ENCODE data around the gene SPRYD3. TPM values are rescaled to one million over a fixed set of nuclear protein-coding genes. Genes with fewer than 3 reads are reported as not detected.
A peak's percentile ranks its signal among the peaks of the same experiment; 100 is the strongest.

SPRYD3 gene
- total RNA-seq, 4 donors from 2014 or later, result 79.7 to 125 (median 99.1) TPM

- no peaks in the 10 kb centered on the region for H3K9me3 ChIP-seq
- peak; percentile 96 for DNase-seq (ENCODE audit: extremely low spot score)
- peak overlapping the region; percentile 76 to 82 (median 79) for H3K4me3 ChIP-seq
- H3K27ac ChIP-seq (replicated peaks in 1 of 4), result peak overlapping the region; percentile 98 to 99 (median 99)
- TF ChIP-seq POLR2AphosphoS5 (IDR thresholded peaks at IDR 0.05) (peak in 1 of 2 donors; percentile 33), POLR2A (IDR thresholded peaks at IDR 0.05; ENCODE audit: low read depth) (peak; percentile 75), EP300 (IDR thresholded peaks at IDR 0.05) (no peak)
- TF ChIP-seq, protein P1, sequence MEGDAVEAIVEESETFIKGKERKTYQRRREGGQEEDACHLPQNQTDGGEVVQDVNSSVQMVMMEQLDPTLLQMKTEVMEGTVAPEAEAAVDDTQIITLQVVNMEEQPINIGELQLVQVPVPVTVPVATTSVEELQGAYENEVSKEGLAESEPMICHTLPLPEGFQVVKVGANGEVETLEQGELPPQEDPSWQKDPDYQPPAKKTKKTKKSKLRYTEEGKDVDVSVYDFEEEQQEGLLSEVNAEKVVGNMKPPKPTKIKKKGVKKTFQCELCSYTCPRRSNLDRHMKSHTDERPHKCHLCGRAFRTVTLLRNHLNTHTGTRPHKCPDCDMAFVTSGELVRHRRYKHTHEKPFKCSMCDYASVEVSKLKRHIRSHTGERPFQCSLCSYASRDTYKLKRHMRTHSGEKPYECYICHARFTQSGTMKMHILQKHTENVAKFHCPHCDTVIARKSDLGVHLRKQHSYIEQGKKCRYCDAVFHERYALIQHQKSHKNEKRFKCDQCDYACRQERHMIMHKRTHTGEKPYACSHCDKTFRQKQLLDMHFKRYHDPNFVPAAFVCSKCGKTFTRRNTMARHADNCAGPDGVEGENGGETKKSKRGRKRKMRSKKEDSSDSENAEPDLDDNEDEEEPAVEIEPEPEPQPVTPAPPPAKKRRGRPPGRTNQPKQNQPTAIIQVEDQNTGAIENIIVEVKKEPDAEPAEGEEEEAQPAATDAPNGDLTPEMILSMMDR (IDR thresholded peaks at IDR 0.05), result peak in 2 of 3 experiments; percentile 12 to 45
- peaks cover 0 to 13% (median 6%) of the 10 kb centered on the region in 4 donors for H3K36me3 ChIP-seq
- no peaks in the 10 kb centered on the region for H3K27me3 ChIP-seq
- peaks cover 61 to 92% (median 89%) of the 10 kb centered on the region in 4 donors for H3K4me1 ChIP-seq
- 1% methylated on average over 31 of the region's 94 CpGs for WGBS
- intact Hi-C loops (cut with DNase I), result no loop called here
Measured at GRCh38 chr12:53047221-53048032, 31.8 kb downstream of the SPRYD3 start.

DNA sequence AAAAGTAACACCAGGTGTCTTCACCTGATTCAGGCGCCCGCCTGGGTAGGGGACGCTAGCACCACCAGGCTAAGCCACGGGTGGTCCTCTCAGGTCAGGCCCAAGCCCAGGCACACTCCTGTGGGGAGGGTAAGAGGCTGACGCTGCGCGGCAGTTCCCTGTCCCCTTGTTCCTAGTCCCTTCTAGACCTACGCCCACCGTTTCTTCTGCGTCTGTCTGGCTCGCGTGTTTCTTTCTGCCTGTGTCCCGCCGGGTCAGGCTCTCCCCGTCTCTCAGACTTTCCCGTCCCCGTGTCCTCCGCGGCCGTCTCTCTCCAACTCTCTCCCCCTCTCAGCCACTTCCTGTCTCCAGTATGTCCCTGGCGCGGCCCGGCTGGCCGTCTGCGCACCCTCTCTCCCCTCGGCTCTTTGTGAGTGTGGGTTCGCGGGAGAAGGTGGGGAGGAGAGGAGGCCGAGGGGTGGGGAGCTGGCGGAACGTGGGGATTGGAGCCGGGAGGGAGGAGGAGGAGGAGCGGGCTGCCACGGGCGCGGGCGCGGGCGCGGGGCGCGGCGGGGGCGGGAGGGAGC is 32.5 kb downstream of the SPRYD3 start:
- intact Hi-C loops (cut with DNase I), result no loop called here
- no peaks in the 10 kb centered on the region for H3K9me3 ChIP-seq
- H3K4me1 ChIP-seq, result peaks cover 54 to 87% (median 84%) of the 10 kb centered on the region in 4 donors
- H3K4me3 ChIP-seq, result peak overlapping the region; percentile 76 to 82 (median 79)
- peak; percentile 98 for DNase-seq (ENCODE audit: extremely low spot score)
- peak overlapping the region; percentile 98 to 99 (median 99) for H3K27ac ChIP-seq (replicated peaks in 1 of 4)
- WGBS, result under 1% methylated on average over 32 of the region's 44 CpGs
- H3K36me3 ChIP-seq, result peaks cover 0 to 10% (median 4%) of the 10 kb centered on the region in 4 donors
- H3K27me3 ChIP-seq, result no peaks in the 10 kb centered on the region
- TF ChIP-seq POLR2AphosphoS5 (IDR thresholded peaks at IDR 0.05) (peak in 1 of 2 donors; percentile 97), POLR2A (IDR thresholded peaks at IDR 0.05; ENCODE audit: low read depth) (peak; percentile 95), EP300 (IDR thresholded peaks at IDR 0.05) (no peak)
- TF ChIP-seq, protein P1 (IDR thresholded peaks at IDR 0.05), result no peak

DNA sequence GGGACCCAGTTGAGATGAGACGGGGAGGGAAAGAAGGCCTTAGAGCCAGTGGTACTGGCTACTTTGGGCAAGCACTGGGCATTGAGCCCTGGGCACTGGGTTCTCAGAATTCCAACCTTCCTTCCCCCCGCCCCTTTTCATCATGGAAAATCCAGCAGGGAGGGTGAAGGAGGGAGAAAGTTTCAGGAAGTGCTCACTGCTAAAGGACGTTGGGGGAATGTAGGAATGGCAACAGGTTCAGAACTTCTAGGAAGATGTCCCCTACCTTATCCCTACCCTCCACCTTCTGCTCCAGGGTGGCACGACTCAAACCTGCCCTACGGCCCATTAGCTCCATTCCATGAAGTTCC is 33.5 kb downstream of the SPRYD3 start:
- 51% methylated on average over 5 of the region's 5 CpGs for WGBS
- intact Hi-C loops (cut with DNase I), result no loop called here
- H3K4me3 ChIP-seq, result peak overlapping the region; percentile 76 to 82 (median 79)
- H3K27me3 ChIP-seq, result no peaks in the 10 kb centered on the region
- DNase-seq (ENCODE audit: extremely low spot score), result no peak
- H3K4me1 ChIP-seq, result peaks cover 49 to 76% (median 73%) of the 10 kb centered on the region in 4 donors
- peaks cover 0 to 17% (median 9%) of the 10 kb centered on the region in 4 donors for H3K36me3 ChIP-seq
- peak; percentile 32 for TF ChIP-seq EP300 (IDR thresholded peaks at IDR 0.05)
- TF ChIP-seq, protein P1 (IDR thresholded peaks at IDR 0.05), result no peak
- TF ChIP-seq POLR2A (IDR thresholded peaks at IDR 0.05; ENCODE audit: low read depth), result no peak
- TF ChIP-seq POLR2AphosphoS5 (IDR thresholded peaks at IDR 0.05), result peak in 1 of 2 donors; percentile 55
- peak overlapping the region; percentile 98 to 99 (median 99) for H3K27ac ChIP-seq (replicated peaks in 1 of 4)
- no peaks in the 10 kb centered on the region for H3K9me3 ChIP-seq

- no peak for TF ChIP-seq POLR2A (IDR thresholded peaks at IDR 0.05; ENCODE audit: low read depth)
- no peak for TF ChIP-seq POLR2AphosphoS5 (IDR thresholded peaks at IDR 0.05)
- TF ChIP-seq EP300 (IDR thresholded peaks at IDR 0.05), result no peak
- TF ChIP-seq, protein P1 (IDR thresholded peaks at IDR 0.05), result no peak
- H3K36me3 ChIP-seq, result peaks cover 0 to 23% (median 13%) of the 10 kb centered on the region in 4 donors
- H3K9me3 ChIP-seq, result no peaks in the 10 kb centered on the region
- intact Hi-C loops (cut with DNase I), result no loop called here
- 60% methylated on average over 4 of the region's 4 CpGs for WGBS
- peak overlapping the region; percentile 76 to 82 (median 79) for H3K4me3 ChIP-seq
- H3K27me3 ChIP-seq, result no peaks in the 10 kb centered on the region
- H3K27ac ChIP-seq (replicated peaks in 1 of 4), result peak overlapping the region; percentile 98 to 99 (median 99)
- H3K4me1 ChIP-seq, result peaks cover 49 to 70% (median 67%) of the 10 kb centered on the region in 4 donors
- DNase-seq (ENCODE audit: extremely low spot score), result no peak
Measured at GRCh38 chr12:53044896-53045695, 34.1 kb downstream of the SPRYD3 start.

Measured in esophagus muscularis mucosa (tissue), 4 donors.